H1 (cell line): ENCODE results near the gene GLUD1. TPM values are rescaled to one million over a fixed set of nuclear protein-coding genes. Genes with fewer than 3 reads are reported as not detected.
"Not testable (repeated sequence)": the region's sequence is repeated elsewhere in the genome, so short reads cannot be mapped to it uniquely, and the experiment has no call there.

Experiments
- CTCF ChIA-PET: fragments of 300-600 bp; sonication (Branson Sonifier 250); formaldehyde crosslinking; loops from one replicate; lab custom pipeline; 2021; ENCODE audit not compliant: partially characterized antibody; lab: Charles Lee
- POLR2A ChIA-PET: fragments of 300-600 bp; sonication (Branson Sonifier 250); formaldehyde crosslinking; loops from one replicate; lab custom pipeline; 2021; ENCODE audit warnings: inconsistent platforms; ENCODE audit not compliant: partially characterized antibody; lab: Charles Lee
- DNase-seq, 2 experiments: peaks; one replicate each; pipeline versions ENCODE4 v3.0.0 to v3.0.0-alpha.2; 2010 to 2022; ENCODE audit warnings: low spot score in 2 of 2, low read depth in 1 of 2, mixed read lengths in 1 of 2
- FAIRE-seq: peaks from 2 replicates; lab custom pipeline; 2011; peaks lifted over from hg19 to GRCh38; lab: Jason Lieb, UNC
- H2AFZ ChIP-seq: 2 replicates; pipeline ENCODE4 v1.8.1; 2012; ENCODE audit warnings: low read length, inconsistent platforms
- H2AK5ac ChIP-seq: 2 replicates; pipeline ENCODE4 v1.6.1; 2013; ENCODE audit warnings: low read depth, low read length
- H2BK120ac ChIP-seq: replicated peaks from 2 replicates; pipeline ENCODE3; 2013; ENCODE audit warnings: low read depth, low read length, inconsistent platforms
- H2BK12ac ChIP-seq: 2 replicates; pipeline ENCODE4 v1.6.1; 2013; ENCODE audit warnings: low read depth, low read length
- H2BK15ac ChIP-seq: 2 replicates; pipeline ENCODE4 v1.6.1; 2013; ENCODE audit warnings: low read length
- H2BK20ac ChIP-seq: 2 replicates; pipeline ENCODE4 v1.6.1; 2013; ENCODE audit warnings: low read length
- H2BK5ac ChIP-seq: 2 replicates; pipeline ENCODE4 v1.6.1; 2013; ENCODE audit warnings: low read depth, low read length
- H3K14ac ChIP-seq: 2 replicates; pipeline ENCODE4 v1.6.1; 2013; ENCODE audit warnings: inconsistent platforms; ENCODE audit not compliant: insufficient read length
- H3K18ac ChIP-seq: 2 replicates; pipeline ENCODE4 v1.6.1; 2013; ENCODE audit warnings: low read length; ENCODE audit errors: extremely low read depth
- H3K23ac ChIP-seq: 2 replicates; pipeline ENCODE4 v1.6.1; 2013; ENCODE audit warnings: inconsistent platforms; ENCODE audit not compliant: insufficient read length
- H3K23me2 ChIP-seq: 2 replicates; pipeline ENCODE4 v1.6.1; 2013; ENCODE audit warnings: low read depth, low read length
- H3K27ac ChIP-seq: 2 replicates; pipeline ENCODE4 v1.6.1; 2011; ENCODE audit warnings: low read depth, low read length, inconsistent platforms
- H3K27me3 ChIP-seq, 4 experiments: replicated peaks in 1 of 4; 1 replicate in 1 of 4; 2 replicates in 3 of 4; pipeline versions ENCODE4 v1.6.1 to v1.8.1; 2011 to 2013; ENCODE audit warnings: low read length in 3 of 4, mild to moderate bottlenecking in 3 of 4, inconsistent platforms in 2 of 4, mixed read lengths in 2 of 4, moderate library complexity in 1 of 4; ENCODE audit not compliant: control insufficient read depth in 3 of 4, insufficient read depth in 3 of 4; ENCODE audit errors: extremely low read depth in 1 of 4
- H3K36me3 ChIP-seq, 4 experiments: 2 replicates each; pipeline versions ENCODE4 v1.6.1 to v1.8.1; 2011 to 2013; ENCODE audit warnings: mild to moderate bottlenecking in 4 of 4, low read length in 3 of 4, moderate library complexity in 2 of 4, control low read depth in 1 of 4, inconsistent platforms in 1 of 4; ENCODE audit not compliant: insufficient read depth in 4 of 4, control insufficient read depth in 2 of 4
- H3K4ac ChIP-seq: replicated peaks from 2 replicates; pipeline ENCODE3; 2013; ENCODE audit warnings: low read length, low read depth, mixed read lengths, inconsistent platforms; ENCODE audit not compliant: insufficient read length
- H3K4me1 ChIP-seq, 4 experiments: replicated peaks in 1 of 4; 1 replicate in 1 of 4; 2 replicates in 3 of 4; pipeline versions ENCODE4 v1.6.1 to v1.8.1; 2011 to 2013; ENCODE audit warnings: low read length in 3 of 4, inconsistent platforms in 2 of 4, mixed read lengths in 1 of 4; ENCODE audit not compliant: insufficient read depth in 4 of 4, control insufficient read depth in 3 of 4
- H3K4me2 ChIP-seq, 2 experiments: 2 replicates each; pipeline versions ENCODE4 v1.6.1 to v1.8.1; 2011 to 2013; ENCODE audit warnings: low read depth in 2 of 2, low read length in 2 of 2, control low read depth in 1 of 2, inconsistent platforms in 1 of 2, mild to moderate bottlenecking in 1 of 2; ENCODE audit not compliant: insufficient read depth in 1 of 2
- H3K4me3 ChIP-seq, 4 experiments: fragments of 200-600, 300-600 bp in 1 of 4; sonication (generic), shearing (Covaris generic), sonication (Bioruptor Twin) in 1 of 4; 2 replicates each; pipeline versions ENCODE4 v1.5.1 to v1.8.1; 2011 to 2016; ENCODE audit warnings: low read length in 4 of 4, low read depth in 3 of 4, control low read depth in 2 of 4, inconsistent platforms in 2 of 4, mild to moderate bottlenecking in 2 of 4, mixed read lengths in 1 of 4, moderate library complexity in 1 of 4; ENCODE audit not compliant: insufficient read depth in 2 of 4; ENCODE audit errors: extremely low read depth in 1 of 4
- H3K56ac ChIP-seq: replicated peaks from 2 replicates; pipeline ENCODE3; 2013; ENCODE audit warnings: low read depth, mild to moderate bottlenecking, mixed read lengths, low read length, inconsistent platforms; ENCODE audit not compliant: insufficient read length
- H3K79me1 ChIP-seq: 2 replicates; pipeline ENCODE4 v1.6.1; 2013; ENCODE audit warnings: low read depth, low read length, control low read depth
- H3K79me2 ChIP-seq, 2 experiments: 2 replicates each; pipeline versions ENCODE4 v1.6.1 to v1.8.1; 2012 to 2013; ENCODE audit warnings: low read length in 2 of 2, mild to moderate bottlenecking in 2 of 2, inconsistent platforms in 1 of 2; ENCODE audit not compliant: insufficient read depth in 2 of 2, control insufficient read depth in 1 of 2
- H3K9ac ChIP-seq, 4 experiments: replicated peaks in 1 of 4; 1 replicate in 1 of 4; 2 replicates in 3 of 4; pipeline versions ENCODE4 v1.6.1 to v1.8.1; 2011 to 2013; ENCODE audit warnings: low read depth in 3 of 4, low read length in 3 of 4, control low read depth in 2 of 4, mild to moderate bottlenecking in 2 of 4, moderate library complexity in 2 of 4, inconsistent platforms in 1 of 4; ENCODE audit errors: extremely low read depth in 1 of 4
- H3K9me3 ChIP-seq, 2 experiments: 2 replicates each; pipeline versions ENCODE4 v1.6.1 to v1.8.1; 2012 to 2013; ENCODE audit warnings: mild to moderate bottlenecking in 2 of 2, moderate library complexity in 2 of 2, control low read depth in 1 of 2, inconsistent platforms in 1 of 2, low read depth in 1 of 2, low read length in 1 of 2, mixed read lengths in 1 of 2; ENCODE audit not compliant: insufficient read depth in 2 of 2
- H4K20me1 ChIP-seq, 2 experiments: replicated peaks in 1 of 2; 2 replicates each; pipeline versions ENCODE3 to v1.8.1; 2011 to 2013; ENCODE audit warnings: inconsistent platforms in 2 of 2, low read length in 2 of 2, mild to moderate bottlenecking in 1 of 2; ENCODE audit not compliant: insufficient read depth in 2 of 2, control insufficient read depth in 1 of 2
- H4K5ac ChIP-seq: 2 replicates; pipeline ENCODE4 v1.6.1; 2013; ENCODE audit warnings: low read length, low read depth, mixed read lengths, inconsistent platforms; ENCODE audit not compliant: insufficient read length
- H4K8ac ChIP-seq: 2 replicates; pipeline ENCODE4 v1.8.0; 2013; ENCODE audit warnings: mild to moderate bottlenecking, moderate library complexity, low read length, inconsistent platforms; ENCODE audit not compliant: insufficient read depth; ENCODE audit errors: extremely low read depth
- H4K91ac ChIP-seq: replicated peaks from 2 replicates; pipeline ENCODE3; 2013; ENCODE audit warnings: low read length, mixed read lengths, inconsistent platforms; ENCODE audit not compliant: insufficient read length
- WGBS, 2 experiments: shearing (Covaris generic) in 1 of 2; methylation state at CpG; one replicate each; pipeline versions ENCODE4 v1.1.6 to v1.1.7; 2013 to 2015; ENCODE audit warnings: low lambda C conversion rate in 2 of 2, mixed read lengths in 2 of 2, inconsistent platforms in 1 of 2, low coverage in 1 of 2, missing lambda C conversion rate in 1 of 2; ENCODE audit not compliant: insufficient replicate concordance in 2 of 2, insufficient coverage in 1 of 2, insufficient read length in 1 of 2; ENCODE audit errors: extremely low coverage in 1 of 2, missing lambda C conversion rate in 1 of 2; 5-methylcytosine and 5-hydroxymethylcytosine counted together
- polyA plus RNA-seq, 7 experiments: library from polyadenylated mRNA; depleted of rRNA in 3 of 7; stranded (reverse) in 5 of 7; unstranded in 2 of 7; fragments of >200 nt in 5 of 7; fragments of 200-250 nt in 2 of 7; gene quantifications; 1 replicate in 5 of 7; 2 replicates in 1 of 7; 4 replicates in 1 of 7; pipeline versions ENCODE4 v1.2.1 to v1.2.3, GENCODE V29; 2011 to 2013; ENCODE audit warnings: missing spikeins in 2 of 7, mixed read lengths in 2 of 7
- total RNA-seq: library from RNA; stranded (reverse); fragmentation: NEBNext Ultra II Directional; extraction: Animal tissue kit (Norgen Biotek cat#: 25700); gene quantifications from 2 replicates; pipeline ENCODE4 v1.2.1, GENCODE V29; 2021

GLUD1 gene
- total and polyA plus RNA-seq, 2 of the 8 experiments (the other 6 are each of a cell fraction or from before 2014, with no cell fraction given): 41.0 to 96.2 TPM

- not testable (repeated sequence) for H4K91ac ChIP-seq, H3K9me3 ChIP-seq, H3K27ac ChIP-seq
Measured at GRCh38 chr10:87019504-87019903, 75.1 kb downstream of the GLUD1 start.

GRCh38 chr10:87019066-87019465, 75.6 kb downstream of the GLUD1 start:
- H2AK5ac ChIP-seq, H3K23ac ChIP-seq, H3K18ac ChIP-seq, H3K9ac ChIP-seq, H3K9me3 ChIP-seq, H3K27me3 ChIP-seq, H2BK15ac ChIP-seq, H3K27ac ChIP-seq, H4K5ac ChIP-seq, H4K91ac ChIP-seq, POLR2A ChIA-PET, H4K20me1 ChIP-seq, H3K14ac ChIP-seq, H2BK20ac ChIP-seq, H3K56ac ChIP-seq, H3K4me3 ChIP-seq, H2BK5ac ChIP-seq, H2AFZ ChIP-seq, CTCF ChIA-PET, H3K79me1 ChIP-seq, H4K8ac ChIP-seq, H2BK120ac ChIP-seq, H3K4me2 ChIP-seq, FAIRE-seq, H3K36me3 ChIP-seq, H3K23me2 ChIP-seq, H3K4ac ChIP-seq, H3K79me2 ChIP-seq, DNase-seq, H2BK12ac ChIP-seq, H3K4me1 ChIP-seq: not testable (repeated sequence)
- WGBS, 2 experiments: 92% methylated on average over 6 of the region's 6 CpGs; no CpG with 5 or more reads in 1 of the 2 experiments

More at GRCh38 chr10:87019504-87019903, 75.1 kb downstream of the GLUD1 start:
- WGBS, 2 experiments: 67% methylated on average over 1 of the region's 1 CpG; no CpG with 5 or more reads in 1 of the 2 experiments
- CTCF ChIA-PET, H3K79me1 ChIP-seq, H3K4me3 ChIP-seq, H2BK5ac ChIP-seq, H3K23ac ChIP-seq, DNase-seq, H2BK120ac ChIP-seq, H3K4me2 ChIP-seq, H4K20me1 ChIP-seq, H2BK20ac ChIP-seq, H4K5ac ChIP-seq, POLR2A ChIA-PET, H3K23me2 ChIP-seq, H3K9ac ChIP-seq, H3K36me3 ChIP-seq, H2AFZ ChIP-seq, H3K4me1 ChIP-seq, H4K8ac ChIP-seq, H3K79me2 ChIP-seq, H2AK5ac ChIP-seq, H2BK12ac ChIP-seq, H2BK15ac ChIP-seq, H3K4ac ChIP-seq, H3K18ac ChIP-seq, H3K27me3 ChIP-seq, H3K56ac ChIP-seq, FAIRE-seq, H3K14ac ChIP-seq: not testable (repeated sequence)
